ENCODE results near the gene LPP.

DNA sequence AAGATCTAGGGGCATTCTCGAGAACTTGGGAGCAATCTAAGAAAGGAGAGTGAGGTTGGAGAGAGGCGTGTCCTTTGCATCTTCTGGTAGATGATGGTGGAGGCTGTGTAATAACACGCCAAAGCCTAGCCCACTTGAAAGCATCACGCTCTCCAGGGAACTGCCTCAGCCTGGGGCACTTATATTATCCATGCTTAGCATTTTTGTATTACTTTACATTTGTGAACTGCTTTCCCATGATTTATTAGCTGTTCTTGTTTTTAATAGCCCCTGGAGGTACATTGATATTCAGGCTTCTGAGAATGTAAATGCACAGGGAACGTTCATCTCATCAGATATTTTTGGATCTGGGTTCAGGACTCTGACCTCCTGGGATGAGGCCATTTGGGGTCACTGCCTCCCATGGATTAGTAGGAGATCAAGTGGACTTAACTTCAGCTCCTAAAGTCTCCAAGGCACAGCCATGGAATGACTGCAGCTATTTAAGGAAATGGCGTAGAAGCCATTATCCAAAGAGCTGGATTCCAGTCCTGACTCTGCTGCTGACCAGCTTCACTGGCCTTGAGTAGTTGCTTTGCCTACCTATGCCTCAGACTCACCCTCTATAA, 124.9 kb downstream of the LPP start:
- no peak for TF ChIP-seq POLR2A (IDR thresholded peaks at IDR 0.05)
- TF ChIP-seq, protein P1, sequence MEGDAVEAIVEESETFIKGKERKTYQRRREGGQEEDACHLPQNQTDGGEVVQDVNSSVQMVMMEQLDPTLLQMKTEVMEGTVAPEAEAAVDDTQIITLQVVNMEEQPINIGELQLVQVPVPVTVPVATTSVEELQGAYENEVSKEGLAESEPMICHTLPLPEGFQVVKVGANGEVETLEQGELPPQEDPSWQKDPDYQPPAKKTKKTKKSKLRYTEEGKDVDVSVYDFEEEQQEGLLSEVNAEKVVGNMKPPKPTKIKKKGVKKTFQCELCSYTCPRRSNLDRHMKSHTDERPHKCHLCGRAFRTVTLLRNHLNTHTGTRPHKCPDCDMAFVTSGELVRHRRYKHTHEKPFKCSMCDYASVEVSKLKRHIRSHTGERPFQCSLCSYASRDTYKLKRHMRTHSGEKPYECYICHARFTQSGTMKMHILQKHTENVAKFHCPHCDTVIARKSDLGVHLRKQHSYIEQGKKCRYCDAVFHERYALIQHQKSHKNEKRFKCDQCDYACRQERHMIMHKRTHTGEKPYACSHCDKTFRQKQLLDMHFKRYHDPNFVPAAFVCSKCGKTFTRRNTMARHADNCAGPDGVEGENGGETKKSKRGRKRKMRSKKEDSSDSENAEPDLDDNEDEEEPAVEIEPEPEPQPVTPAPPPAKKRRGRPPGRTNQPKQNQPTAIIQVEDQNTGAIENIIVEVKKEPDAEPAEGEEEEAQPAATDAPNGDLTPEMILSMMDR (IDR thresholded peaks at IDR 0.05): no peak

Data from right lobe of liver (tissue), 4 donors.